ENCODE data around the gene CEP170. TPM values are rescaled to one million over a fixed set of nuclear protein-coding genes. Genes with fewer than 3 reads are reported as not detected.

The CEP170 gene
- total and polyA plus RNA-seq, 8 donors, result 5.0 to 27.4 (median 5.9) TPM

- intact Hi-C loops (cut with DNase I), result no loop called here
- H3K27ac ChIP-seq, result no peak overlapping the region
- H3K27me3 ChIP-seq, result no peaks in the 10 kb centered on the region
- no peaks in the 10 kb centered on the region for H3K9me3 ChIP-seq
- H3K4me1 ChIP-seq, result peaks cover 0 to 13% (median 0%) of the 10 kb centered on the region in 3 donors
- TF ChIP-seq, protein P1, sequence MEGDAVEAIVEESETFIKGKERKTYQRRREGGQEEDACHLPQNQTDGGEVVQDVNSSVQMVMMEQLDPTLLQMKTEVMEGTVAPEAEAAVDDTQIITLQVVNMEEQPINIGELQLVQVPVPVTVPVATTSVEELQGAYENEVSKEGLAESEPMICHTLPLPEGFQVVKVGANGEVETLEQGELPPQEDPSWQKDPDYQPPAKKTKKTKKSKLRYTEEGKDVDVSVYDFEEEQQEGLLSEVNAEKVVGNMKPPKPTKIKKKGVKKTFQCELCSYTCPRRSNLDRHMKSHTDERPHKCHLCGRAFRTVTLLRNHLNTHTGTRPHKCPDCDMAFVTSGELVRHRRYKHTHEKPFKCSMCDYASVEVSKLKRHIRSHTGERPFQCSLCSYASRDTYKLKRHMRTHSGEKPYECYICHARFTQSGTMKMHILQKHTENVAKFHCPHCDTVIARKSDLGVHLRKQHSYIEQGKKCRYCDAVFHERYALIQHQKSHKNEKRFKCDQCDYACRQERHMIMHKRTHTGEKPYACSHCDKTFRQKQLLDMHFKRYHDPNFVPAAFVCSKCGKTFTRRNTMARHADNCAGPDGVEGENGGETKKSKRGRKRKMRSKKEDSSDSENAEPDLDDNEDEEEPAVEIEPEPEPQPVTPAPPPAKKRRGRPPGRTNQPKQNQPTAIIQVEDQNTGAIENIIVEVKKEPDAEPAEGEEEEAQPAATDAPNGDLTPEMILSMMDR (IDR thresholded peaks at IDR 0.05), result no peak
- DNase-seq, result no peak
- H3K4me3 ChIP-seq, result no peak overlapping the region
- 95 to 98% methylated on average over 4 of the region's 4 CpGs for WGBS, 2 donors
- FAIRE-seq, result no peak
- no peak for ATAC-seq
- no peaks in the 10 kb centered on the region for H3K36me3 ChIP-seq
Observed at GRCh38 chr1:243266231-243266630, 11.2 kb upstream of the CEP170 start.

- DNase-seq, result no peak
- TF ChIP-seq, protein P1 (IDR thresholded peaks at IDR 0.05), result no peak
- no peaks in the 10 kb centered on the region for H3K27me3 ChIP-seq
- H3K27ac ChIP-seq, result peak overlapping the region in 2 of 4 donors; percentile 17 to 28
- intact Hi-C loops (cut with DNase I), result no loop called here
- no peaks in the 10 kb centered on the region for H3K9me3 ChIP-seq
- ATAC-seq, result peak in 3 of 4 donors; percentile 31 to 58 (median 52)
- 71 to 74% methylated on average over 2 of the region's 2 CpGs for WGBS, 2 donors
- FAIRE-seq, result no peak
- no peak overlapping the region for H3K4me3 ChIP-seq
- no peaks in the 10 kb centered on the region for H3K36me3 ChIP-seq
- H3K4me1 ChIP-seq, result peaks cover 0 to 17% (median 0%) of the 10 kb centered on the region in 3 donors
Observed at GRCh38 chr1:243264717-243265116, 9.6 kb upstream of the CEP170 start.

DNA sequence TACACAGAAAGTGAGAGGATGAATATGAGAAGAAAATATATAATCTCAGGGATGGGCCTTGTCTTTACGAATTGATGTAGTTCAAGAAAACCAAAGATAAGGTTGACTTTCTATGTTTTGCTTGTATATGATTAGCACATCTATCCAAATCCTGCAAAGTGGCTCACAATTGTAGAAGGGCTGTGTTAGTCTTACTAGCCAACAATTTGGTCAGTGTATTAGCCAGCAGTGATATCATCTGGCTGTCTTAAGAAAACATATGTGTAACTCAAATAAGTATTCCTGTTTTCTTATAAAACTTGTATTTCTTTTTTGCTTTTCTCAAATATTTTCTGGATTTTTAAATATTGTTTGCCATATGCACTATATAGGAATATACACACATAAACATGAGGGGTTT is 6.3 kb upstream of the CEP170 start:
- FAIRE-seq, result no peak
- TF ChIP-seq, protein P1 (IDR thresholded peaks at IDR 0.05), result no peak
- H3K27me3 ChIP-seq, result no peaks in the 10 kb centered on the region
- ATAC-seq, result no peak
- H3K27ac ChIP-seq, result no peak overlapping the region
- 87 to 97% methylated on average over 1 of the region's 1 CpG for WGBS, 2 donors
- H3K4me3 ChIP-seq, result no peak overlapping the region
- H3K36me3 ChIP-seq, result no peaks in the 10 kb centered on the region
- intact Hi-C loops (cut with DNase I), result no loop called here
- H3K4me1 ChIP-seq, result peaks cover 0 to 21% (median 18%) of the 10 kb centered on the region in 3 donors
- H3K9me3 ChIP-seq, result no peaks in the 10 kb centered on the region
- DNase-seq, result no peak

DNA sequence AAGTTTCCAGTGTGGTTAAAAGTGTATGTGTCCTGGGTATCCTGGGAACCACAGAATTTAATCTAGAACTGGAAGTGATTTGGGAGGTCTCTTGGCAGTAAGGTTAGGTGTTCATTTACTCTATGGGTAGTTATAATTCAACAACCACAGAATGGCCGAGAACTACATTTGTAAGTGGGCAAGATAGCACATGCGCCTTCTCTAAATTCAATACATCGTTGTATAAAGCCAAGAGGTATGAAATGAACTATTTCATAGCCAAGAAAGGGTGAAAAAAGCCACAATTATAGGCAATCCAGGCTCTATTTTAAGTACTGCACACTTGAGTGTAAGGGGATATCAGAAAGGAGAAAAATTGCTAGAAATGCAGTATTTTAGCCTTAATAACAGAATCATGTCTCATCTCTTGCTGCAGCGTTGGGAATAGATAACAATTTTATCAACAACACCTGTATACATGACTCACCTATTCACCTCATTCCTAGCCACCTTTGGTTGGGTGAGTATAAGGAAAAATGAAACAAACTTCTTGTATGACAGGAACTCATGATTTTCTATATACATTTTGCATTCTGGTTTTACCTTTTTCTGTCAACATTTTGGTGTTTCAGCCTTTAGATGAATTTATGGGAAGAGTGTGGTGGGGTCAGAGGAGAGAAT is 5.3 kb upstream of the CEP170 start:
- ATAC-seq (no peak), FAIRE-seq (no peak), DNase-seq (no peak)
- Histone ChIP-seq H3K4me3 (no peak overlapping the region), H3K27me3 (no peaks in the 10 kb centered on the region), H3K27ac (no peak overlapping the region), H3K36me3 (no peaks in the 10 kb centered on the region), H3K9me3 (no peaks in the 10 kb centered on the region), H3K4me1 (peaks cover 0 to 21% (median 18%) of the 10 kb centered on the region in 3 donors)
- TF ChIP-seq, protein P1 (IDR thresholded peaks at IDR 0.05), result no peak
- WGBS, 2 donors, result 52 to 54% methylated on average over 4 of the region's 4 CpGs
- intact Hi-C loops (cut with DNase I), result no loop called here

DNA sequence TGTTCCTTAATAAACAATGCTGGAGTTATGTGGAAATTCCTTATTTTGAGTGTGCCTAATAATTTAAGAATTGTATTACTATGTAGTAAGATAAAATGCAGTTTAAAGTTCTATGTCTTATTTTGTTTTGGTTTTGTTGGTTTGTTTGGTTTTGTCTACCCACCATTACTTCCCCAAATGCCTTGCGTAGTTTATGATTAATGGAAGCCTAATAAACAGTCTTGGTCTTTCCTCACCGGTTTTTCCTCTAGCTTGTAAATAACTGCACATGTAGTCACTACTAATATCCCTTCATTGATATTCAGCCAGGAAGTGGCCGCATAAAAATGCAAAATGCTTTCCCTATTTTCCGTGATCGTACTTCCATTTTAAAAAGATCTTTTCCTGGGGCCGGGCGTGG is 3.6 kb upstream of the CEP170 start:
- FAIRE-seq (no peak), ATAC-seq (no peak), DNase-seq (no peak)
- no peak overlapping the region for H3K27ac ChIP-seq
- intact Hi-C loops (cut with DNase I), result no loop called here
- WGBS, 2 donors, result 94 to 96% methylated on average over 7 of the region's 7 CpGs
- no peaks in the 10 kb centered on the region for H3K27me3 ChIP-seq
- H3K4me3 ChIP-seq, result no peak overlapping the region
- no peaks in the 10 kb centered on the region for H3K9me3 ChIP-seq
- H3K36me3 ChIP-seq, result no peaks in the 10 kb centered on the region
- TF ChIP-seq, protein P1 (IDR thresholded peaks at IDR 0.05), result no peak
- peaks cover 0 to 22% (median 18%) of the 10 kb centered on the region in 3 donors for H3K4me1 ChIP-seq
